ENCODE measurements around the gene RAB4A.

RAB4A gene, protein sequence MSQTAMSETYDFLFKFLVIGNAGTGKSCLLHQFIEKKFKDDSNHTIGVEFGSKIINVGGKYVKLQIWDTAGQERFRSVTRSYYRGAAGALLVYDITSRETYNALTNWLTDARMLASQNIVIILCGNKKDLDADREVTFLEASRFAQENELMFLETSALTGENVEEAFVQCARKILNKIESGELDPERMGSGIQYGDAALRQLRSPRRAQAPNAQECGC

DNA sequence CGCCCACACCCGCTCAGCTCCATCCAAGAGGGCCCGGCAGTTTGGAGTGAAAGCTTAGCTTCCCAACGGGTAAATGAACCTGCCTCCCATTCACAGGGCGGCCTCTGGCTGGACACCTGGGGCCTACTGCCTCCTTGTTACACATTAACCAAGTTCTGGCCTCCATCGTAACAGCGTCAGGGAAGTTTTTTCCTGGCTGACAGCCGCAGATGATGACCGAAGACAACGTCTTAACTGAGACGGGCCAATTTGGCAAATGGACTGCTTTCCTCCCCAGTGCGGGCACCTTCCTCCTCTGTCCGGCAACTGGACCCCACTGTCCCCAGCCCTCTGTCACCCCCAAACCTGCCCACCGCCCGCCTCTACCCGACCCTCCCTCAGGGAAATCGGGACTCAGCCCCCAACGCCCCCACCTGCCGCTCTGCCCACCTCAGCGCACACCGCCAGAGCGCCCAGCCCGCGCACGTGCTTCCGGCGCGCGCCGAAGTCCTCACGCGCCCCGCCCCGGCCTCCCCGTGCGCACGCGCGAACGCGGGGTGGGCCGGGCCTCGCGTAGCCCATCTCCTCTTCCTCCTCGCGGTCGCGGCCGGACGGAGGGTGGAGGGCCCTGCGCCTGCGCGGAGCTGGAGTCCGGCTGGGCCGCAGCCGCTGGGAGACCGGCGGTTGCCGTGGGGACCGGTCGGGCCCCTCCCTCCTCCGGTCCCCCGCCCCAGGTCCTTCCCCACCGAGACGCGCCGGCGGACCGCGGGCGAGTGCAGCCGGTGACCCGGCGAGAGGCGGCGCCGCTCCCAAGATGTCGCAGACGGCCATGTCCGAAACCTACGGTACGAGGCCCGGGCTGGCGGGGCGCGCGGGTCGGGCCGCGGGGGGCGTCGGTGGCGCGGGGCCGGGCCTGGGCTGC lies at the start of gene RAB4A:
TSS of gene RAB4A (plus strand) at position 565 of the 901 bp plus-strand sequence. CDS start at position 794, 229 bp downstream.
- DNase-seq, result peak; percentile 89

DNA sequence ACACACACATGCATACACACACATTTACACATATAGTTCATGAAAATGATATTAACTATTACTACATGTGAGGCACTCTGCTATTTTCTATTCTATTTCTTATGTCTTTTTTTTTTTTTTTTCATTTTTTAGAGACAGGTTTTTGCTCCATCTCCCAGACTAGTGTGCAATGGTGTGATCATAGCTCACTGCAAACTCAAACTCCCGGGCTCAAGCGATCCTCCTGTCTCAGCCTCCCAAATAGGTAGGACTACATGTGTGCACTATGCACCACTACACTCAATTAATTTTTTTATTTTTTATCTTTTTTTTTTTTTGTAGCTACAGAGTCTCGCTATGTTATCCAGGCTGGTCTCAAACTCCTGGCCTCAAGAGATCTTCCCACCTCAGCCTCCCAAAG lies 48.8 kb upstream of the RAB4A start:
- DNase-seq, result no peak

DNA sequence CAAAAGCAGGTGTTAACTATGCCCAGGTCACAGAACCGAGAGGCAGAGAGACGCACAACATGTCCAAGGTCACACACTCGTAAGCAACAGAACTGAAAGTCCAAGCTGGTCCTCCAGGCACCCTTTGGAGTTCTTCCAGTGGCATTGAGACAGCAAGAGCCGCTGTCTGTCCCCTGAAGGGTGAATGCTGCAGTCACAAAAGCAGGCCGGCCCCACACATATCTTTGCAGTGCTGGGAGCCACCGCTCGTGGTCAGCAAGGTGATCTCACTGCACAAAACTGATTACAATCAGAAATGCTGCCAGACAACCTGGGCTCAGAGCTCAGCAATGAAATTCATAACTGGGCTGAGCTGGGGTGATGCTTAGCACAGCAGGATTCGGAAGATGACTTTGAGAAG lies 47.4 kb upstream of the RAB4A start:
- peak; percentile 92 for DNase-seq

DNA sequence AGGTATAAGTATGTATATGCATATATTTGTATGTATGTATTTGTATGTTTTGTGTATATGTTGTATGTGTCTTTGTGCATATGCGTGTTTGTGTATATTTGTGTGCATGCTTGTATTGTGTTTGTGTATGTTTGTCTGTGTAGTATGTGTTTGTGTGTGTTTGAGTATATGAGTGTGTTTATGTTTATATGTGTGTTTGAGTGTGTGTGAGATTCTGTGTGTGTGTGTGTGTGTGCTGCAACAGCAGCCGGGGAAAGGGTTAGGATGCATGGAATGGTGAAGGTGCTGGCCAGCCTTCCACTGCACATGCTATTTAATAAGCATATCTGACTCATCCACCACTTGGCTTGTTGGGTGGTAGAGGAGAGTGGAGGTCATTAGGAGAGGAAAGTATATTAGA lies 46.6 kb upstream of the RAB4A start:
- DNase-seq, result no peak

DNA sequence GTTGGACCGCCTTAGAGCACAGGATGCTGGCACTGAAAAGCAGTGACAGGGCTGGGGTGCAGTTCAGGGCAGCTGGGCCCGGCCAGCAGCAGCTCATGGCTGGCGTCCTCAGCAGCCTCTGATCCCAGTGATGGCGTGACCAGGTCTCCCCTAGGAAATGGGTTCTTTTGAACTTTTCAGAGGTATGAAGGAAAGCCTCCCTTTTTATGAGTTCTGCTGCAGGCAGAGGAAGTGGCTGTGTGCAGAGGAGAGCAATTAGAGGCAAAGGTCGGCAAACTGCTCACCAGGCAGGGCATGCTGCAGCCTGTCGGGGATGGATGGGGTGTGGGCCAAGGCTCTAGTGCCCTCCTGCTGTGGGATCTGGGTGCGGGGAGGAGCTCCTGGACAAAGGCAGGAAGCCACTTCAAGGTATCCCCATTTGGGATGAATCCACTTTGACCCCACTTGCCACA lies 45.6 kb upstream of the RAB4A start:
- peak; percentile 94 for DNase-seq

DNA sequence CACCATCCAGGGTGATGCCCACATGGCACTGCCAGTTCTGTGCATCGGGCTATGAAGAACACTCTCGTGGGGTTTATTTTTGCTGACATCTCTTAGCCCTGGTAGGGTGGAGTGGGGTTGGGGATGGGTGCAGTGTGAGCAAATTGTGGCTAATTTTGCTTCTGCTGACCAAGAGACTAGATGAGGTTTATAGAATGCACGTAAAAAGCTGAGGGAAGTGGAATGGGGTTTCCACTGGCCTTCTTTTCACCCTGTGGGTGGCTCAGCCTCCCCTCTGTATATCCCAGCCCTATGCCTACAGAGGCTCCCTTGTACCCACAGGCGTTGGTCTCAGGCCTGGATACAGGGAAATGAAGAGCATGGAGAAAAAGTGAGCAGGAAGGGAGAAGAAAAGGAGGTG lies 44.1 kb upstream of the RAB4A start:
- no peak for DNase-seq

DNA sequence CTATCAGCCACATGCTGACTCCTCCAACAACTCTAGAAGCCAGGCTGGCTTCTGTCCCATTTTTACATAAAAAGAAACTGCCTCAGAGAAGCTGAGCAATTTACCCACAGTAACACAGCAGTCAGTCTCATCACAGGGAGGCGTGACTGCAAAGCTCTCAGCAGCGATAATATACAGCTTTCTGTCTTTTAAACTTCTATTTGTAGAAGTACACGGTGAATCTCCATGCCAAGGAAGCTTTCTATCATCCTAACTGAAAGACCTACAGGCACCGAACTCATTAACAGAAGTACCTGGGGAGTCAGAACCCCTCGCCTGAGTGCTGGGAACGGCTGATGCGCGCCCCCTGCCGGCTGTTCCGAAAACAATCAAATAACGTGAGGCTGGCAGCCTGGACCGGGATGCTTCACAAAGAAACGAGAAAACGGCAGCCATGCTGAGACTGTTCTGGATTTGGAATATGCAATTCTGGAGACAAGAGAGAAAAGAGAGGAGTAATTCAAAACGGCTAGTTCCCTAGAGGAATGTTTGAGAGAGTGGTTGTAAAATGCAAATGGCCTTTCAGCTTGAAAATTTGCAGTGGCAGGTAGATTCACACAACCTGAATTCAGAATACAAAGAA lies 43.5 kb upstream of the RAB4A start:
- peak; percentile 93 for DNase-seq

DNA sequence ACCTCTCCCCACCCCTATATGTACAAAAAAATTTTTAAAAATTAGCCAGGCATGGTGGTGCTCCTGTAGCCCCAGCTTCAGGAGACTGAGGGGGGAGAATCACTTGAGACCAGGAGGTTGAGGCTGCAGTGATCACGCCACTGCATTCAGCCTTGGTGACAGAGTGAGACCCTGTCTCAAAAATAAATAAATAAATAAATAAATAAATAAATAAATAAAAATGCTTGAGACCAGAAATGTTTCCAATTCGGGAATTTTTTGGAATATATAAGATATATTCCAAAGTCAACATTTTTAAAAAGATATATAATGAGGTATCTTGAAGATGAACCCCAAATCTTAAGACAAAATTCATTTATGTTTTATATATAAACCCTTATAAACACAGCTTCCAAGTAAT lies 42.4 kb upstream of the RAB4A start:
- no peak for DNase-seq

DNA sequence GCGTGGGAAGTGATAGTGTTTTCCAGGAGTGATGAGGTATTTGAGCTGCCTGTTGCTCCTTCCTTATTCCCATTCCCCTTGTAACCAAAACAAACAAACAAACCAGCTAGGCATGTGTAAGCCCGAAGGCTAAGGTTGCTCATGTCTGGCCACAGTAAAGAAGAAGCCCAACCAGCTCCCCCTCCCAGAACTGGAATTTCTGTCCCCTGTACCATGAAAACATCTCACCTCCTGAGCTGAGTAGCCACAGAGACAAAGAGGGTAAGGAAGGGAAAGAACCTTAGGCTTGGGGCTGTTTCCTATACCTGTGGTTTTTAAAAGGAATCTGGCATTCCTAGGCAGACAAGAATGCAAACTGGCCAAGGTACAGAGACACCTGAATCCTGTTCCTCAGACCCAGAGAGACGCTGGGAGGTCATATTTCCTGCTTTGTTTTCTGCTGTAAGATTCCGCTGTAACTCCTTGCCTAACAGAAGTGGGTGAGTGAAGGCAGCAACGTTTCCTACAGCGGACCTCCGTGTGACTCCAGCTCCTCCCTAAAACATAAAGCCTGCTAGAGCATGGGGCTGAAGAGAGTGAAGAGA lies 41.7 kb upstream of the RAB4A start:
- peak; percentile 98 for DNase-seq

DNA sequence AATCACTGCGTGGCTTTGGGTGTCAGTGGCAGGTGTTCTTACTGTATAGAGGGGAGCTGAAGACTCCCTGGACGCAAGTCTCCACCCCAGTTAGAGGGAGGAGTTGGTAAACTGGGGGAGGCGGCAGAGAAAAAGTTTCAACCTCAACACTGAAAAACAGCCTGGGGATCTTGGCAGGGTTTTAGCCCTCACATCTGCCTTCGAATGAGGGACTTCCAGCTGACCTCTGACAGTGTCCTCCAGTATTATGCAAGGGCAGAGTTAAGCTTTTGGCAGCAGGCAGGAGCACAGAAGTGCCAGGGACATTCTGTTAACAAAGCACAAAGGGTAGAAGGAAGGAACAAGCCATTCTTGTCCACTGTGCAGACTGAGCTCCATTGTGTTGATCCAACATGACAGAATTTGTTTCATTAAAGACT lies 41.2 kb upstream of the RAB4A start:
- DNase-seq, result no peak

DNA sequence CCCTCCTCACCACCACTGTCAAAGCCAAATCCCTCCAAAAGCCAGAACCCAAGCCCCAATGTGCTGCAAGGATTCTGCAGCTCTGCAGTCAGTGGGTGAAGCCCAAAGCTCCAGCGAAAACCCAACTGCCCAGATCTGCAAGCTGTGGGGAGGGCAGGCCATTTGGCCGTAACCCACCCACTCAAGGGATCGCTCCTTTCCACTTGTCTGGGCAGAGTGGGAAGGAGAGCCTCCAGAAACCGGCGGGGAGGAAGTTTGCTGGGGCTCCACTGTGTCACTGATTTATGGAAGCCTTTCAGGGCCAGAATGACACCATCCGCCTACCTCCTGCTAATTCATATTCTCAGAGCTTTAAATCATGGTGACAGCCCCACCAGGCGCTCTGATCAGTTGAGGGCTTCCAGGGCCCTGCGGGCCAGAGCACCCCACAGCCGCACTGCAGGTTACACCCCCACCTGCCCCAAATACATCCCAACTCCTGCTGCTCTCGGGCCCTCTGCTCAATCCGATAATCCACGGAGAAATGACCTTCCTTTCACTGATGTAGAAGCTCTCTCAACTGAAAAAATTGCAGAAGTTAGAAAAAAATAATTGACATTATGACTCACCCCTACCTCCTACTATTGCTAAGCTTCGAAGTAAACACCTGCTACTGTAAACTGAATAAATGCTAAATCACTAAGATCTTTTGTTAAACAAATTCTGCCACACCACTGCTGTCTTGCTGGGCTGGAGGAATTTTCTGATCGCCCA lies 40.6 kb upstream of the RAB4A start:
- DNase-seq, result peak; percentile 70

DNA sequence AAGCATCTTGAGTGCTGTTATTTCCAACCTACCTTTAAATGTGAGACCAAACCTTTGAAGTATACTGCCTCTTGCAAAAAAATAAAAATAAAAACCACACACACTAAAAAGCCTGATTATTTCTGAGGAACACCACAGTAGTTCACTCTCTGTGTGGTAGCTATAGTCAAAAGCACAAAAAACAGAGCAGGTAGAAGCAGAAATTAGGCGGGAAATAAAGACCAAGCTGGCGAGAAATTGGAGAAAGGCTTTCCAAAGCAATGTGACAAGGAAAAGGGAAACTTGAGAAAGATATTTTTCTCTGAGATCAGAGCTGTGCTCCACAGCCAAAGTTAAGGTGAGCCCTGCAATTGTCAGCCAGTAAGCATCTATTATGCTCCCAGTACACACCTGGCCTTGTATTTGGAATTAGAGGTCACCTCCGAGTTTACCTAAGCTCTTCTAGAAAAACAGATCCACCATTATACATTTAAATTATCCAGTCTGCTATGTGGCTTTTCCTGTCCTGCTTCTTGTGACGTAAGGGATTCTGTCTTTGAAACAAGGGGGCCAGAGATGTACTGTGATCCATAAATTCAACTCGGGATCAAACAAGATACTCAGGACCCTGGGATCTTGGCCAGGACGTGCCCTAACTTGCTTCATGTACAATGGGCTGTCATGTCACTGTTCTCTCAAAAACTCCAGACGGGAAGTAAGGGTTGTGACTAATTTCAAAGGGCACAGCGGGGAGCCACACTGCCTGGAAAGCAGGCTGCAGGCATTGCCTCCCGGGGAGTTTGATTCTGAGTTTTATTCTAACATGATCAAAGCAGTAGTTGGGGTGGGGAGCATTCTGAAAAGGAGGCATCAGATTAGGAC lies 39.8 kb upstream of the RAB4A start:
- peak; percentile 76 for DNase-seq

DNA sequence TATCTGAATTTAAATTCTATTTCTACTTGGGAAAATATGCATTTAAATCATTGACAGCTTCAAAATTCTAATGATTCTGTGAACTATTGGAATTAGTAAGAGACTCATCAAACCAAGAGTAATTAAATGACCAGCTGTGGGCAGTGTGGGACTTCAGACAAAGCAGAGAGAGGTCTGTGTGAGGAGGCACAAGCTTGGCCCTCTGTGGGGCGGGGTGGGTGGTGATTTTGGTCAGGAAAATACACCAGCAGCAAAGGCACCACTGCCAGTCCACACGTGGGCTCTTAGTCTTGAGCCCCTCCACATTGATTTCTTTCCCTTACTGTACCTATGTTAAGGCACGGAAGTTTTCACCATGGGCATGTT lies 39.2 kb upstream of the RAB4A start:
- DNase-seq, result no peak

DNA sequence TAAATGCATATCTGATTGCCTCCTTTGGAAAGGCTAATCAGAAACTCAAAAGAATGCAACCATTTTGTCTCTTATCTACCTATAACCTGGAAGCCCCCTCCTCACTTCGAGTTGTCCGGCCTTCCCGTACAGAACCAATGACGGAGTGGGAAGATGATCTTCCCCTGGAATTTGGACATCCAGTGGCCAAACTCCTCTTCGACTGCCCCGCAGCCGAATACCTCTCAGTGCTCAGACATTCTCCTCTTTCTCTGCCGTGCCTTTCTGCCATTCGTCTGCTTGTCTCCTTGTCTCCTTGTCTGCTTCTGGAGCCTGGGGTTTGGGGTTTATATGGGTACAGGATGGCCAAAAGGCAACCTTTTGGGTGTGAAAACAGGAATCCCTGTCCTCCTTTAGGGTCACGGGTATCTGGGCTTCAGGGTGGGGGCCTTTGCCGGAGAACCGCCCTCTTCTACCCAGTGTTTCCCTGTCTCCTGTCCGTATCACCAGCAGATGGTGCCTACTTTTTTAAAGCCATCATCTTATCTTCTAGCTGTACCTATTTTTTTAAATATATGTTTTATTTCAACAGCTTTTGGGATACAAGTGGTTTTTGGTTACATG lies 35.9 kb upstream of the RAB4A start:
- peak; percentile 71 for DNase-seq

DNA sequence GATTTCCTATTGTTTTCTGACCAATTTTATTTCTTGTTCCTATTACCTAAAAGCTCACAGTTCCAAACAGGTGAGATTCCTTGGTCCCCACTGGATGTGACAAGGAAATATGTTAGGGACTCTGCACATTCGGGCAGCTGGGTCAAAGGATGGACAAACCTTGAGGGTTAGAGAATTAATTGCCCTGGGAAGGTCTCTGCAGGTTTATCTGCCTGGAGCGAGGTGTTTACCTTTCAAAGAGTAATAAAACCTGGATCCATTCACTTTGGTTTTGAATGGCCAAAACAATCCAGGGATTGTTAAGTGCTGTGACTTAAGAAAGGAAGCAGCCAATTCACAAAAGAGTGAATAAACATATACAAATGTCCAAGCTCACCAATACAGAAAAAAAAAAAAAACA lies 33.6 kb upstream of the RAB4A start:
- DNase-seq, result no peak

DNA sequence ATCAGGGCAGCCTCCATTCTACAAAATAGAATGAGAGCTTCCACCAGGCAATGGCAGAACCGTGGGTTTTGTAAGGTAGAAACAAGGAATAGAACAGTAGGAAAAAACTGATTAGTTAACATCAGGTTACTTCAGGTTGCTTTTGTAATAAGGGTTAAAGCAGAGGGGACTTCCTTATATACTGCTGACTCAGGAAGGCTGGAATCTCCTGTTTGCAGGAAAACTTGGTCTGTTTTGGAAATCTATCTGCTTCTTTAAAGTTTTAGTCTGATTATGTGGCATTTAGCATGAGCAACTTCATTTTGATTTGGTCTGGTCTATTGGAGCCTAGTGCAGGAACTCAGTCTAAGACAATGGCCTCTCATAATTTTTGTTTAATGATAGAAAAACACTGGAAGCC lies 32.7 kb upstream of the RAB4A start:
- no peak for DNase-seq

DNA sequence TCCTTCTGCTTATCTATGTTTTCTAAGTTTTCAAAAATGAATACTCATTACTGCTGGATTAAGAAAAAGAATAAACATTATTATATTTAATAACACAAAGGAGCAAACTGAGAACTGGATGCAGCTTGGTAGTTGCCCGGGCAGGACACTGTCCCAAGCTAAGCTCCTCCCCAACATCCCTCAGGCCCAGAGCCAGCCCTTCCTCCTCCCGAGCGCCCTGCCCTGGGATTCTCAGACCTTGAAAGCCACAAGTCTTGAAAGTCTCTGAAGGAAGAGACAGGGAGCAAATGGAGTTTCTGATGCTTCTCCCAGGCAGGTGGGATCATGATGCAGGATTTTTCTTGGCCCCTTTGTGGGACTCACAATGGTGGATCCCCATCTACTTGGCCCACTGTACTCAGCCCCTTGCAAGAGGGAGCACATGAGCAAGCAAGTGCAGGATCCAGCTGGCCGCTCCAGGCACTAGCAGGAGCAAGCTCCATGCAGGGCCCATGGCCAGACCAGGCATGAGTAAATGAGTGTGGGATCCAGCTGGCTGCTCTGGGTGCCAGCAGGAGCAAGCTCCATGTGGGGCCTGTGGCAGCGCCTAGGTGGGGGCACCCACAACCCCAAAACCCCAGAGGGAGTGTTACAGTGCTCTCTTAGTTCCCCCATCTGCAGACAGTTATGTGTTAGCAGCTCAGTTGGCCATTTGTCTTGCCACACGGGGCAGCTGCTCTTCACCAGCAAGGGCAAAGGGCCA lies 32.1 kb upstream of the RAB4A start:
- DNase-seq, result peak; percentile 77

DNA sequence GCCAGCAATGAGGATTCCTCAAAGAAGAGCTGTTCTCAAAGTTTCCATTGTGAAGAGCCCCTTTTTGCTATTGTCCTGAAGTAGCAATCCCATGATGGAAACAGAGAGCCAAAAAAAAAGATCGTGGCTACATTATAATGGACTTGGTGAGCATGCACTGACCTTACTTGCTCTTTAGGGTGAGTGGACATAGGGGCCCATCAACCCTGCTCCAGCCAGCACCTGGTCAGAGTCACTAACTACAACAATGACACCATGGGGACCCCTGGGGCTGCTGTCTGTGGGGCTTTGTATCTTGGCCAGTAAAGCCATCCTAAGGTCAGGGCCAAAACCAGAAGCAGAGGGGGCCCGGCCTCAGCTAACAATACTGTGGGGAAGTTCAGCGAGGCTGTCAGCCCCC lies 30.4 kb upstream of the RAB4A start:
- no peak for DNase-seq

DNA sequence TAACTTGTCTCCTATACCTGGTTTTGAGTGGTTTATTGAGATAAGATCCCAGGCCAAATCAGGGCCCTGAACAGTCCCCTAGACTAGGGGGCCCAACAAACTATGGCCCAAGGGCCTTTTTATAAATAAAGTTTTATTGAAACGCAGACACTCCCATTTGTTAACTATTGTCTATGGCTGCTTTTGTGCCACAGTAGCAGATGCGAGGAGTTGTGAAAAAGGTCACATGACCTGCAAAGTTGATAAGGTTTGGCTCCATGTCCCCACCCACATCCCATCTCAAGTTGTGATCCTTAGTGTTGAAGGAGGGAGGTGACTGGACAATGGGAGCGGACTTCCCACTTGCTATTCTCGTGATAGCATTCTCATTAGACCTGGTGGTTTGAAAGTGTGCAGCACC lies 29.5 kb upstream of the RAB4A start:
- DNase-seq, result no peak

DNA sequence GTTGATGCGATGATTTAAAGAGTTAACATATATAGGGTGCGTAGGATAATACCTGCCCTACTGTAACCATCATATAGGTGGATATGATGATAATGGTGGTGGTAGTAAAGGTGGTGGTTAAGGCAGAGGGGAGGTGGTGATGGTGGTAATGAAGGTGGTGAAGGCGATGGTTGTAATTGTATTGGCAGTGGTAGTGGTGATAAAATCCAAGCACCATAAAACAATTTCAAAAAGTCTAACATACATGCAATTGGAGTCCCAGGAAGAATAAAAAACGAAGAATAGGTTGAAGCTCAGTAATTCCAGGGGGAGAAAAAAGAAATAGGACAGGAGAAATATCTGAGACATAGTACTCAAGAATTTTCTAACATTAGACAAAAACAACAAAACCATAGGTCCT lies 27.3 kb upstream of the RAB4A start:
- no peak for DNase-seq

DNA sequence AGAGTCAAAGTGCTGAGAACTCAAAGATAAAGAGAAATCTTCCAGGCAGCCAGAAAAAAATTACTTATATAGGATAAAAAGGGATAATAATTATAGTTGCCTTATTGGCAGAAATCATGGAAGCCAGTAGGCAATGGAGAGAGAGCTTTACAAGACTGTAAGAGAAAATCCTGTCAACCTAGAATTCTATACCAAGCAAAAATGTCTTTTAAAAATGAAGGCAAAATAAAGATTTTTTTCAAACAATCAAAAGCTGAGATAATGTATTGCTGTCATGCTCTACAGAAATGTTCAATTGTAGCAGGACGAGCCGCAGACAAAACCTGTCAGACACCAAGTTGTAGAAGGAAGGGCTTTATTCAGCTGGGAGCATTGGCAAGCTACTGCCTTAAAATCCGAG lies 26.8 kb upstream of the RAB4A start:
- DNase-seq, result no peak
